GM10266 (cell line): ENCODE results near the gene PRLHR.

Experiments
- DNase-seq: peaks from one replicate; pipeline ENCODE4 v3.0.0; 2012; ENCODE audit errors: extremely low spot score
- CTCF ChIP-seq: IDR thresholded peaks from 2 replicates; pipeline ENCODE4 v1.5.1; 2012; ENCODE audit warnings: mild to moderate bottlenecking, low read depth; ENCODE audit not compliant: control insufficient read depth, insufficient read depth; ENCODE audit errors: missing control alignments

PRLHR gene

GRCh38 chr10:118595598-118596425 is at the start of gene PRLHR:
PRLHR (minus strand) TSS chr10:118595648; CDS start chr10:118595244, 404 bp downstream.
- no peak for TF ChIP-seq CTCF
- DNase-seq = no peak

GRCh38 chr10:118642228-118642627 is 46.8 kb upstream of the PRLHR start:
- no peak for TF ChIP-seq CTCF
- DNase-seq = no peak

- no peak for DNase-seq
- no peak for TF ChIP-seq CTCF
Measured at GRCh38 chr10:118638680-118639079, 43.2 kb upstream of the PRLHR start.

- DNase-seq = no peak
- TF ChIP-seq CTCF = no peak
Measured at GRCh38 chr10:118635674-118636402, 40.4 kb upstream of the PRLHR start.

- DNase-seq = no peak
- TF ChIP-seq CTCF = no peak
Measured at GRCh38 chr10:118633786-118634185, 38.3 kb upstream of the PRLHR start.

- no peak for TF ChIP-seq CTCF
- no peak for DNase-seq
Measured at GRCh38 chr10:118629211-118629610, 33.8 kb upstream of the PRLHR start.

- no peak for TF ChIP-seq CTCF
Measured at GRCh38 chr10:118628397-118628796, 32.9 kb upstream of the PRLHR start.

More at GRCh38 chr10:118628397-118628796, 32.9 kb upstream of the PRLHR start:
- DNase-seq = no peak
